ENCODE results near the gene MYBPC3.

- TF ChIP-seq CTCF (IDR thresholded peaks at IDR 0.05) (no peak), POLR2A (IDR thresholded peaks at IDR 0.05) (no peak)
These were observed 70.0 kb downstream of the MYBPC3 start for GRCh38 chr11:47282462-47282861.

All from tibial nerve (tissue), 3 donors.